Naive B cell (primary cell): ENCODE results near the gene TRMT61A. TPM values are rescaled to one million over a fixed set of nuclear protein-coding genes. Genes with fewer than 3 reads are reported as not detected.

ENCODE experiments used
- ATAC-seq, 2 donors: fragments of 150-1000 bp; cut with Tn5 transposase; 2 replicates each; pipeline ENCODE4 v1.10.0; 2021; ENCODE audit warnings: low read depth in 2 of 2, mild to moderate bottlenecking in 2 of 2, moderate library complexity in 2 of 2
- DNase-seq: peaks from one replicate; pipeline ENCODE4 v3.0.0; 2022
- H3K27ac Mint-ChIP-seq, 6 donors: one replicate each; pipeline ENCODE4 v1.8.0; 2020 to 2022; ENCODE audit warnings: mild to moderate bottlenecking in 6 of 6, mixed read lengths in 6 of 6, moderate library complexity in 5 of 6, inconsistent platforms in 2 of 6
- H3K27me3 Mint-ChIP-seq, 3 donors: one replicate each; pipeline ENCODE4 v1.8.0; 2021 to 2022; ENCODE audit warnings: mixed read lengths in 3 of 3, mild to moderate bottlenecking in 1 of 3
- H3K36me3 Mint-ChIP-seq, 2 donors: one replicate each; pipeline ENCODE4 v1.8.0; 2020 to 2022; ENCODE audit warnings: mixed read lengths in 2 of 2, inconsistent platforms in 1 of 2, mild to moderate bottlenecking in 1 of 2
- H3K4me1 Mint-ChIP-seq, 3 donors: one replicate each; pipeline ENCODE4 v1.8.0; 2020 to 2022; ENCODE audit warnings: mixed read lengths in 3 of 3, inconsistent platforms in 1 of 3, mild to moderate bottlenecking in 1 of 3, moderate library complexity in 1 of 3
- H3K4me3 Mint-ChIP-seq, 8 donors: one replicate each; pipeline ENCODE4 v1.8.0; 2020 to 2022; ENCODE audit warnings: mild to moderate bottlenecking in 8 of 8, mixed read lengths in 8 of 8, moderate library complexity in 8 of 8, inconsistent platforms in 2 of 8
- H3K9me3 Mint-ChIP-seq, 7 donors: one replicate each; pipeline ENCODE4 v1.8.0; 2020 to 2022; ENCODE audit warnings: mixed read lengths in 7 of 7, mild to moderate bottlenecking in 5 of 7, inconsistent platforms in 2 of 7, moderate library complexity in 1 of 7
- polyA plus RNA-seq, 6 donors: library from polyadenylated mRNA; unstranded; fragments of 300-500 nt; fragmentation: Illumina TruSeq; gene quantifications; one replicate each; pipeline ENCODE4 v1.2.3, GENCODE V29; 2021; ENCODE audit warnings: low read depth in 6 of 6

Gene TRMT61A
- polyA plus RNA-seq, 6 donors from 2014 or later: 6.2 to 13.9 (median 8.3) TPM

DNA sequence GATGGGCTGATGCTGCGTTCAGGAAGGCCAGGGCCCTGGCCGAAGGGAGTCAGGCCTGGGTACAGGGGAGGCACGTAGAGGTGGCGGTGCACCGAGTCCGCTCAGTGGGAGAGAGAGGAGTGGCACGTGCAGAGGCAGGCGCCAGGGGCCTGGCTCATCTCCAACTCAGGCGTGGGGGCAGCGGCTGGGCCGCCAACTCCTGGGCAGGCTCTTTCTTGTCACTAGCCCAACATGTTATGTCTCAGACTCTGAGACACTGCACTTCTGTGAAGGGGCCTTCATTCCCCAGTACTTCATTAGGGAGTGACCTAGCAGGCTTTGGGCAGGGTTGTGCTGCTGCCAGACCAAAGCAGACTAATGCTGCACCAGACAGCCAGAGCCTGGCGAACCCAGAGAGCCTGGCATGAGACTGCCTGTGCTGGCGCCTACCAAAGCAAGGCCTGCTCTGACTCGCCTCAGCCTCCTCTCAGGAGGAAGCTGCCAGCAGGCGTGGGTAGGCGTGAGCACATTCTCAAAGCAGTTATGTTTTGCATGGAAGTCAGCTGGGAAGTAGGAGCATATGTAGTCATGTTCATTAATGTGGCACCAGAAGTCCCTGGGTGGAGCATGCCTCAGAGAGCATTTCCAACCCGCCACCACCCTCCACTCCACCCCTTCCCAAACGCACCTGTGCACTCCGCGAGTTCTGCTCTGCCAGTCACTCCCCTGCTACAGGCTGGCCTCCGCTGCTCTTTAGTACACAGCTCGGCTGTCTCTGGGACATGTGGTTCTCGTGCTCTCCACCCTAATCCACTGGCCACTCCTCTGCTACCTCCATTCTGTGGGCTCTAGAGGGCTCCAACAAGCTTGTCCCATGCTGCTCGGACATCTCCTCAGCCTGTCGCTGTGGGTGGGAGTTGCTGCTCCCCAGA is 16.0 kb upstream of the TRMT61A start:
- ATAC-seq (no peak), DNase-seq (no peak)
- Mint-ChIP-seq H3K9me3 (no peaks in the 10 kb centered on the region), H3K27me3 (no peaks in the 10 kb centered on the region), H3K4me3 (no peak overlapping the region), H3K4me1 (peaks cover 0 to 4% (median 3%) of the 10 kb centered on the region in 3 donors), H3K36me3 (peaks cover 0 to 4% of the 10 kb centered on the region in 2 donors), H3K27ac (peak overlapping the region in 1 of 6 donors; percentile 49)

GRCh38 chr14:103514596-103515421 is 14.2 kb upstream of the TRMT61A start:
- no peaks in the 10 kb centered on the region for H3K9me3 Mint-ChIP-seq
- peaks cover 0 to 12% (median 8%) of the 10 kb centered on the region in 3 donors for H3K27me3 Mint-ChIP-seq
- peak overlapping the region in 3 of 6 donors; percentile 15 to 80 (median 40) for H3K27ac Mint-ChIP-seq
- ATAC-seq: no peak
- H3K4me3 Mint-ChIP-seq: no peak overlapping the region
- no peak for DNase-seq
- H3K36me3 Mint-ChIP-seq: no peaks in the 10 kb centered on the region
- peaks cover 4 to 11% (median 7%) of the 10 kb centered on the region in 3 donors for H3K4me1 Mint-ChIP-seq

DNA sequence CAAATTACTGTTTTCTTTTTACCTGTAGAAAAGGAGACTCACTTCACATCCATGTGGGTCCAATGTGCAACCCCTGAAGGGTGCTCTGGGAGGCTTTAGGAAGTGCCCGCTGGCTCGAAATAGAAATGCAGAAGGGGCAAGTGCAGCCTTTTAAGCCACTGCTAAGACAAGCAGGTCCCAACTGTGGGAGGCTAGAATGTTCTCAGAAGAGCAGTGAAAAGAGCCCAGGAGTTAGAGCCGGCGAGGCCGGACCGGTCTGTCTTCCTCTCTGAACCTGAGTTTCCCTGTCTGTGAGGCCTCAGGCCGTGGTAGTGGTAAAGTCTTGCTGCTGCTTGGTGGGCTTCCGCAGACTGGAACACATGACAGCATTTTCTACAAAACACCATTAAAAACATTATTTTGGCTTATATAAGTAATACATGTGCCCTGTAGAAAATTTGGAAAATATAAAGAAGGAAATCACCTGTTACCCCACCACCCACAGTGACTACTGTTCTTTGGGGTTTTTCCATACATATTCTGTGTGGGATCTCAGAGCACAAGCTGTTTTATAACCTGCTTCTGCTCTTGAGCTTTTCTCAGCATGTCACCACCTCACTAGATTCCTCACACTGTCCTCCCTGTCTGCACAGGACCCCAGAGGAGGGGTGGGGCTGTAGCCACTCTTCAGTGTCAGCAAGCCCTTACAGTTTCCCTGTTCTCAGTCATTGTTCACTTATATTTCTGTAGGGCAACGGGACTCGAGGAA is 12.4 kb upstream of the TRMT61A start:
- Mint-ChIP-seq H3K9me3 (no peaks in the 10 kb centered on the region), H3K36me3 (no peaks in the 10 kb centered on the region), H3K27ac (peak overlapping the region in 1 of 6 donors; percentile 47), H3K27me3 (peaks cover 0 to 13% (median 8%) of the 10 kb centered on the region in 3 donors), H3K4me3 (peak overlapping the region in 1 of 8 donors; percentile 63), H3K4me1 (peaks cover 7 to 11% (median 7%) of the 10 kb centered on the region in 3 donors)
- no peak for ATAC-seq
- DNase-seq: no peak

DNA sequence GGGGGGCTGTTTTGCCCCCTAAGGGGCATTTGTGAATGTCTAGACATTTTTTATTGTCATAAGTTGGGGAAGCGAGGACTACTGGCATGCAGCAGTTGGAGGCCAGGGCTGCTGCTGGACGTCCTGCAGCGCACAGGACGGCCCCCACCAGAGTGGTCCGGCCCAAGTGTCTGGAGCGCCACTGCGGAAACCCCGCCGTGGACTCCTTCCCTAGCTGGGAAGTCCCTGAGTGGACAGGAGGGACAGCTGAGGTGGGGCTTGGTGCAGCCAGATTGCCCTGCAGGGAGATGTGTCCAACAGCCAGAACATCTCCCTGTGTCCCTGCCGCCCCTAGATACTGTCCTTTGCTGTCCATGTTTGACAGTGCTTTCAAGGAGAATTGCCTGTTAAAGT is 11.8 kb upstream of the TRMT61A start:
- ATAC-seq (no peak), DNase-seq (no peak)
- H3K27ac Mint-ChIP-seq: peak overlapping the region in 1 of 6 donors; percentile 47
- no peaks in the 10 kb centered on the region for H3K36me3 Mint-ChIP-seq
- peaks cover 0 to 13% (median 8%) of the 10 kb centered on the region in 3 donors for H3K27me3 Mint-ChIP-seq
- peaks cover 7 to 11% (median 7%) of the 10 kb centered on the region in 3 donors for H3K4me1 Mint-ChIP-seq
- H3K4me3 Mint-ChIP-seq: peak overlapping the region in 1 of 8 donors; percentile 63
- H3K9me3 Mint-ChIP-seq: no peaks in the 10 kb centered on the region

DNA sequence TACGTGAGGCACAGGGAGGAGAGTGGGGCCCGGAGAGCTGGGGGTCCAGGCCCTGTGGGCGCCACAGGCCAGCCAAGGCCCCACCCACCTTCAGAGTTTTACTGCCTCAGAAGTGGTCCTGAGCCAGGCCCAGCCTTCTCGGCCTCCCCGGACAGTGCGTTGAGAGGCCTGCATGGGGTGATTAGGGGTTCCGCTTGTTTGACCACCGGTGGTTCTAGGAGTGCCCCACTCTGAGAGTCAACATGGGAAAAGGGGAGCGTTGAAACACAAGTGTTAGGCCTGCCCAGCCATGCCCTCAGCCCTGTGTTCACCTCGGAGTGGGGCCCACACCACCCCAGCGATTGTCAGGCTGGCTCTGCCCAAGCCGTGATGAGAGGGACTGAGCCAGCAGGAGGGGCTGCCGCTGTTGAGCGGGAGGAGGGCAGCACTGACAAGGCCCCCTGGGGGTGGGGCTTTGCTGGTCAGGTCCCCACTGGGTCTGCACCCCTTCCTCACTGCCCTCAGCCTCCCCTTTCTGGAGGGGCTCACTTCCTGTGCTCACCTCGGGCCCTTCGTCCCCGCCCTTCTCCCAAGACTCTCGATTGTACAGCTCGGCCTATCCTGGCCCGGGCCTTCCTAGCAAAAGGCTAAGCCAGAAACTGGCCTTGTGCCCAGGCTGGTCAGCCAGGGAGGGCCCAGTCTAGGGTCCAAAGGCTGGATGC is 11.1 kb upstream of the TRMT61A start:
- Mint-ChIP-seq H3K9me3 (no peaks in the 10 kb centered on the region), H3K27me3 (peaks cover 0 to 13% (median 8%) of the 10 kb centered on the region in 3 donors), H3K27ac (no peak overlapping the region), H3K4me1 (peaks cover 7 to 11% (median 7%) of the 10 kb centered on the region in 3 donors), H3K4me3 (peak overlapping the region in 1 of 8 donors; percentile 75), H3K36me3 (no peaks in the 10 kb centered on the region)
- DNase-seq: no peak
- no peak for ATAC-seq

DNA sequence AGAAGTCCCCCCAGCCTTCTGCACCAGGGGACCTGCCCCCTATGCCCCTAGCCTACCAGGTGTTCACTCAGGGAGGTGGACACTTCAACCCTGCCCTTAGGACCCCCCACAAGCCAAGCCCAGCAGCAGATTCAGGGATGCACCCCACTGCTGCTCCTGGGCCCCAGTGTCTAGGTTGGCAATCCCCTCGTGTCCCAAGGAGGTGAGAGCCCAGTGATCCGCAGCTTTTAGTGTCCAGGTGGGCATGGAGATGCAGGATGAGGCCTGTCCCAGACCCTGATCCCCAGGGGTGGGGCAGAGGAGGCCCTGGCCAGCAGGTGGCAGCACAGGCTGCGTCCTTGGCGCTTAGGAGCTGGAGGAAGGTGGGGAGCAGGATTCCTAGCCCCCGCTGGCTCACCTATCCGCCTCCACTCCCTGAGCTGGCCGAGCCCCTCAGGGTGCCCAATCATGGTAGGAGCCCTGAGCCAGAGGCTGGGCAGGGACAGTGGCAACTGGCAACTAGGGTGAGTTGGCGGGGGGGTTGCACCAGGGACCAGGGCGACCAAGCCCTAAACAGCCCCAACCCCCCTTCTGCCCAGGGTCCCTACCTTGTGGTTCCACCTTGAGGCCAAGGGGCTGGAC is 10.5 kb upstream of the TRMT61A start:
- no peaks in the 10 kb centered on the region for H3K9me3 Mint-ChIP-seq
- peak; percentile 46 for DNase-seq
- peak overlapping the region in 1 of 6 donors; percentile 10 for H3K27ac Mint-ChIP-seq
- peaks cover 7 to 11% (median 8%) of the 10 kb centered on the region in 3 donors for H3K4me1 Mint-ChIP-seq
- peaks cover 0 to 13% (median 9%) of the 10 kb centered on the region in 3 donors for H3K27me3 Mint-ChIP-seq
- no peaks in the 10 kb centered on the region for H3K36me3 Mint-ChIP-seq
- peak overlapping the region in 2 of 8 donors; percentile 65 to 75 for H3K4me3 Mint-ChIP-seq
- peak in 1 of 2 donors; percentile 27 for ATAC-seq

GRCh38 chr14:103519043-103519836 is 9.8 kb upstream of the TRMT61A start:
- no peak for DNase-seq
- Mint-ChIP-seq H3K36me3 (no peaks in the 10 kb centered on the region), H3K9me3 (no peaks in the 10 kb centered on the region), H3K27me3 (peaks cover 0 to 13% (median 12%) of the 10 kb centered on the region in 3 donors), H3K27ac (peak overlapping the region in 4 of 6 donors; percentile 10 to 60 (median 47)), H3K4me3 (peak overlapping the region; percentile 37 to 88 (median 70)), H3K4me1 (peaks cover 7 to 11% (median 9%) of the 10 kb centered on the region in 3 donors)
- no peak for ATAC-seq

- no peaks in the 10 kb centered on the region for H3K36me3 Mint-ChIP-seq
- peaks cover 0 to 13% (median 12%) of the 10 kb centered on the region in 3 donors for H3K27me3 Mint-ChIP-seq
- H3K4me3 Mint-ChIP-seq: peak overlapping the region; percentile 41 to 86 (median 66)
- DNase-seq (no peak), ATAC-seq (no peak)
- peak overlapping the region in 2 of 6 donors; percentile 45 to 80 for H3K27ac Mint-ChIP-seq
- no peaks in the 10 kb centered on the region for H3K9me3 Mint-ChIP-seq
- H3K4me1 Mint-ChIP-seq: peaks cover 7 to 11% (median 9%) of the 10 kb centered on the region in 3 donors
These were observed 9.2 kb upstream of the TRMT61A start for GRCh38 chr14:103519837-103520212.

- H3K27me3 Mint-ChIP-seq: peaks cover 0 to 13% (median 12%) of the 10 kb centered on the region in 3 donors
- DNase-seq: no peak
- H3K9me3 Mint-ChIP-seq: no peaks in the 10 kb centered on the region
- no peaks in the 10 kb centered on the region for H3K36me3 Mint-ChIP-seq
- H3K4me3 Mint-ChIP-seq: peak overlapping the region; percentile 37 to 75 (median 65)
- H3K4me1 Mint-ChIP-seq: peaks cover 7 to 11% (median 9%) of the 10 kb centered on the region in 3 donors
- peak overlapping the region in 1 of 6 donors; percentile 80 for H3K27ac Mint-ChIP-seq
- no peak for ATAC-seq
These were observed 8.7 kb upstream of the TRMT61A start for GRCh38 chr14:103520269-103520656.

GRCh38 chr14:103520657-103521437 is 8.1 kb upstream of the TRMT61A start:
- H3K36me3 Mint-ChIP-seq: no peaks in the 10 kb centered on the region
- no peaks in the 10 kb centered on the region for H3K9me3 Mint-ChIP-seq
- no peak overlapping the region for H3K27ac Mint-ChIP-seq
- peak; percentile 71 to 72 for ATAC-seq
- peak; percentile 73 for DNase-seq
- peaks cover 0 to 13% (median 12%) of the 10 kb centered on the region in 3 donors for H3K27me3 Mint-ChIP-seq
- H3K4me3 Mint-ChIP-seq: peak overlapping the region; percentile 51 to 89 (median 60)
- H3K4me1 Mint-ChIP-seq: peaks cover 7 to 15% (median 13%) of the 10 kb centered on the region in 3 donors
